Ovary (tissue), 9 donors: ENCODE measurements around the gene BASP1. TPM values are rescaled to one million over a fixed set of nuclear protein-coding genes. Genes with fewer than 3 reads are reported as not detected.
"Not testable (repeated sequence)": the region's sequence is repeated elsewhere in the genome, so short reads cannot be mapped to it uniquely, and the experiment has no call there.

ENCODE experiments used
- DNase-seq, 5 donors: peaks; one replicate each; pipeline ENCODE4 v3.0.0-alpha.2; 2019 to 2020
- H3K27ac ChIP-seq, 2 donors: fragments of 200-600 bp; one replicate each; pipeline versions ENCODE4 v1.5.1 to v1.8.0; 2019 to 2022
- H3K27me3 ChIP-seq: fragments of 200-600 bp; one replicate; pipeline ENCODE4 v1.8.0; 2022
- H3K36me3 ChIP-seq: fragments of 200-600 bp; sonication (generic); one replicate; pipeline ENCODE4 v1.5.1; 2019
- H3K4me1 ChIP-seq: one replicate; pipeline ENCODE4 v1.8.1; 2013; ENCODE audit warnings: mild to moderate bottlenecking, moderate library complexity; ENCODE audit not compliant: insufficient read depth
- H3K4me3 ChIP-seq: fragments of 200-600 bp; sonication (generic); one replicate; pipeline ENCODE4 v1.5.1; 2017
- H3K9me3 ChIP-seq, 2 donors: fragments of 200-600 bp in 1 of 2; sonication (generic) in 1 of 2; one replicate each; pipeline versions ENCODE4 v1.5.1 to v1.8.1; 2013 to 2019; ENCODE audit warnings: mild to moderate bottlenecking in 1 of 2, moderate library complexity in 1 of 2
- CTCF ChIP-seq, 3 donors: fragments of 450-650 bp in 2 of 3; fragments of 200-600 bp in 1 of 3; IDR thresholded peaks; one replicate each; pipeline versions ENCODE4 v1.5.1 to v1.8.0; 2016 to 2022; ENCODE audit warnings: antibody characterized with exemption in 3 of 3, mild to moderate bottlenecking in 1 of 3
- EP300 ChIP-seq: sonication (generic); formaldehyde crosslinking; IDR thresholded peaks from one replicate; pipeline ENCODE4 v1.6.1; 2017; ENCODE audit warnings: antibody characterized with exemption
- POLR2A ChIP-seq: fragments of 450-650 bp; IDR thresholded peaks from one replicate; pipeline ENCODE4 v1.6.1; 2017; ENCODE audit warnings: antibody characterized with exemption, mild to moderate bottlenecking, moderate library complexity
- WGBS, 3 donors: extraction: QIAGEN DNeasy Blood & Tissue Kit in 1 of 3; methylation state at CpG; one replicate each; pipeline versions ENCODE4 v1.1.5 to v1.1.7; 2013 to 2017; 5-methylcytosine and 5-hydroxymethylcytosine counted together
- intact Hi-C, 4 donors: fragments of 100-400 bp; cut with DNase I; formaldehyde crosslinking; loops; one replicate each; pipeline versions ENCODE4 v1.11.0 to v1.15.1; 2022 to 2023
- polyA plus RNA-seq, 2 donors: library from polyadenylated mRNA; stranded (reverse); fragments of 200-250 nt in 1 of 2; fragments of 350-450 nt in 1 of 2; fragmentation: Illumina TruSeq in 1 of 2; extraction: RNeasy Lipid Tissue Mini Kit (QIAGEN cat#74804) in 1 of 2; gene quantifications; one replicate each; pipeline ENCODE4 v1.2.3, GENCODE V29; 2013 to 2014
- total RNA-seq, 7 donors: library from RNA; depleted of rRNA in 2 of 7; stranded (reverse); fragments of >200 nt in 2 of 7; fragmentation: NEBNext Ultra II Directional in 3 of 7; extraction: Animal tissue kit (Norgen Biotek cat#: 25700) in 3 of 7; gene quantifications; one replicate each; pipeline versions ENCODE4 v1.1.0 to v1.2.4, GENCODE V29; 2016 to 2023
- donor health status: DM: no; HTN: no; CAD: no; lungs with moderate emphysema.
- donor health status: DM: no; HTN: no; CAD: no.
- donor health status: Bipolar disorder and iron deficiency.
- donor health status: DM: yes; HTN: yes; CAD: no.
- donor health status: DM: no; HTN: no; CAD: no.
- donor health status: DM: yes; HTN: yes; CAD: no.

The BASP1 gene
- total and polyA plus RNA-seq, 9 donors, result 18.0 to 59.5 (median 38.7) TPM

DNA sequence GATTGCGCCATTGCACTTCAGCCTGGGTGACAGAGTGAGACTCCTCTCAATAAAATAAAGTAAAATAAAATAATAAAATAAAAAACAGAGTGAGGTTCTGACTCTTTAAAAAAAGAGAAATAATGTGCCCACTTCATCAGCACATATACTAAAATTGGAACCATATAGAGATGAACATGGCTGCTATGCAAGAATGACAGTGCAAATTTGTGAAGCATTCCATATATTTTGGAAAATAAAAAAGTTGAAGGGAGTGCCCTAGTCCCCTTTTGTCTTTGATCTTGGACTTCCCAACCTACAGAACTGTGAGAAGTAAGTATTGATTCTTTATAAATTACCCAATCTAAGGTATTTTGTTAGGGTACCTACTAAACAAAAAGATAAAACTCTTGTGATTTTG, 23.1 kb downstream of the BASP1 start:
- 95 to 98% (median 95%) methylated on average over 1 of the region's 1 CpG for WGBS, 3 donors

GRCh38 chr5:17241635-17242034, 24.2 kb downstream of the BASP1 start:
- Histone ChIP-seq H3K27ac (no peak overlapping the region), H3K4me1 (peaks cover 5% of the 10 kb centered on the region), H3K9me3 (no peaks in the 10 kb centered on the region), H3K36me3 (no peaks in the 10 kb centered on the region), H3K4me3 (no peak overlapping the region), H3K27me3 (no peaks in the 10 kb centered on the region)
- intact Hi-C loops, result no loop called here
- no peak for TF ChIP-seq EP300
- WGBS, 3 donors, result 59 to 69% (median 61%) methylated on average over 7 of the region's 7 CpGs
- no peak for DNase-seq

More for the DNA sequence above, 23.1 kb downstream of the BASP1 start:
- TF ChIP-seq CTCF (IDR thresholded peaks at IDR 0.05) (no peak), POLR2A (no peak), EP300 (no peak)
- H3K4me1 ChIP-seq, result peaks cover 5% of the 10 kb centered on the region
- H3K27me3 ChIP-seq, result no peaks in the 10 kb centered on the region
- intact Hi-C loops, result no loop called here
- H3K9me3 ChIP-seq, result no peaks in the 10 kb centered on the region
- no peaks in the 10 kb centered on the region for H3K36me3 ChIP-seq
- no peak for DNase-seq
- no peak overlapping the region for H3K4me3 ChIP-seq
- no peak overlapping the region for H3K27ac ChIP-seq

DNA sequence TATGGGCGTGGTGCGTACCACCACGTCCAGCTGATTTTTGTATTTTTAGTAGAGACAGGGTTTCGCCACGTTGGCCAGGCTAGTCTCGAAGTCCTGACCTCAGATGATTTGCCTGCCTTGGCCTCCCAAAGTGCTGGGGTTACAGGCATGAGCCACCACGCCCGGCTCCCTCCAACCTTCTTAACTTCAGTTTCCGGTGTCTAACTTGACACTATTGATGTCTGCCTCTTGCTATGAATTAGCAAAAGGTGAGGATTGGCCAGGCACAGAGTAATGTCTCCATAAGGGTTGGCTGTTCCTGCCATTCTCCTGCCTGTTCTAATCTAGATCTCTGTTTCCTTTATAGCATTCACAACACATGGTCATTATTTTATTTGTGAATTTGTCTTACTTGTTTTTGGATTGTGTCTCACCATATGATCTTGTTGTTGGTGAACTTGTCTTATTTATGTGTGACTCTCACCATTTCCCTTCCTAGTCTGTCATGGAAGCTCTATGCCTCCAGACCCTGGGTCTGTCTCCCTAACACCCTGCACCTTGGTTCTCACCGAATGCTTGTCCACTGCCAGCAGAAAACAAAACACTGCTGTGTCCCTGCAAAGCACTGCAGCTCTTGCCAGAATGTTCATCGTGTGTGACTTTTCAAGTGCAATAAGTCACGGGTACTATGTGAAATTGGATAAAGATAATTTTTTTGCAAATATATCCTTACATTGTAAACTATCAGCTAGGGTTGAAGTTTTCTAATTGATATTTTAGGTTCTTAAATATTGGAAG, 26.0 kb downstream of the BASP1 start:
- Histone ChIP-seq H3K4me1 (peaks cover 2% of the 10 kb centered on the region), H3K36me3 (no peaks in the 10 kb centered on the region), H3K27ac (no peak overlapping the region), H3K4me3 (no peak overlapping the region), H3K9me3 (no peaks in the 10 kb centered on the region), H3K27me3 (no peaks in the 10 kb centered on the region)
- intact Hi-C loops, result no loop called here
- WGBS, 3 donors, result 86 to 88% (median 86%) methylated on average over 12 of the region's 12 CpGs
- TF ChIP-seq POLR2A (no peak), CTCF (IDR thresholded peaks at IDR 0.05) (no peak), EP300 (no peak)
- no peak for DNase-seq

DNA sequence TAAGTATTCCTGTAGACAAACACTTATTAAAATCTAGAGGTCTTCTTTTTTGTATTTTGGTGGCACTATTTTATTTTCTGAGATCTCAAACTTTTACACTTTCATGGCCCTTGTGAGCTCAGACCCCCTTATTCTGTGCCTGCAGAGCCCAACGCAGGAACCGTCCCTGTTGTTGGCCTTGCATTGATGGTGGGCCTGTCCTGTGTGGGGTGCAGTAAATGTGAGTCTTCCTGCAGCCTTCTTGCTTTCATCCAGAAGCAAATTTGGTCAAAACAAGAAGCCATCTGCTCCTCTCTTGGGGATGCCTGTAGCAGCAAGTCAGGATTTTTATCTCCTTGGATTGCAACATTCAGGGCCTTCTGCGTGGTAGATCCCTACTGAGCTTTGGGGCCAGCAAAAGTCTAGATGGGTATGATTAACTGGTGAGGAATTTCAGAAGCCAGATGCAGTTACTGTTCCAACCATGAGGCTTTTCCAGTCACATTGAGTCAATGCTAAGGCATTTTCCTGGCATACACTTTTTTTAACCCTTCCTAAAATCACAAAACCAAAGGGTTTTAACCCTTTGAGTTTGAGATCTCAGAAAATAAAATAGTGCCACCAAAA, 31.7 kb downstream of the BASP1 start:
- no peaks in the 10 kb centered on the region for H3K27me3 ChIP-seq
- peaks cover 3% of the 10 kb centered on the region for H3K4me1 ChIP-seq
- intact Hi-C loops, result no loop called here
- no peak for DNase-seq
- H3K4me3 ChIP-seq, result no peak overlapping the region
- H3K36me3 ChIP-seq, result no peaks in the 10 kb centered on the region
- H3K27ac ChIP-seq, result no peak overlapping the region
- TF ChIP-seq CTCF (IDR thresholded peaks at IDR 0.05) (no peak), EP300 (no peak), POLR2A (no peak)
- no peaks in the 10 kb centered on the region for H3K9me3 ChIP-seq
- 66 to 76% (median 75%) methylated on average over 3 of the region's 3 CpGs for WGBS, 3 donors

- H3K27me3 ChIP-seq, H3K4me3 ChIP-seq, H3K27ac ChIP-seq, H3K9me3 ChIP-seq, intact Hi-C loops, H3K36me3 ChIP-seq, H3K4me1 ChIP-seq, DNase-seq: not testable (repeated sequence)
- WGBS, 3 donors, result 87 to 97% (median 95%) methylated on average over 6 of the region's 6 CpGs
These were observed 32.4 kb downstream of the BASP1 start for GRCh38 chr5:17249841-17250240.
